H1 (cell line): ENCODE data around the gene NME7. TPM values are rescaled to one million over a fixed set of nuclear protein-coding genes. Genes with fewer than 3 reads are reported as not detected.

Source experiments
- CTCF ChIA-PET: fragments of 300-600 bp; sonication (Branson Sonifier 250); formaldehyde crosslinking; loops from one replicate; lab custom pipeline; 2021; ENCODE audit not compliant: partially characterized antibody; lab: Charles Lee
- POLR2A ChIA-PET: fragments of 300-600 bp; sonication (Branson Sonifier 250); formaldehyde crosslinking; loops from one replicate; lab custom pipeline; 2021; ENCODE audit warnings: inconsistent platforms; ENCODE audit not compliant: partially characterized antibody; lab: Charles Lee
- DNase-seq, 2 experiments: peaks; one replicate each; pipeline versions ENCODE4 v3.0.0 to v3.0.0-alpha.2; 2010 to 2022; ENCODE audit warnings: low spot score in 2 of 2, low read depth in 1 of 2, mixed read lengths in 1 of 2
- FAIRE-seq: peaks from 2 replicates; lab custom pipeline; 2011; peaks lifted over from hg19 to GRCh38; lab: Jason Lieb, UNC
- H2AFZ ChIP-seq: 2 replicates; pipeline ENCODE4 v1.8.1; 2012; ENCODE audit warnings: low read length, inconsistent platforms
- H2AK5ac ChIP-seq: 2 replicates; pipeline ENCODE4 v1.6.1; 2013; ENCODE audit warnings: low read depth, low read length
- H2BK120ac ChIP-seq: replicated peaks from 2 replicates; pipeline ENCODE3; 2013; ENCODE audit warnings: low read depth, low read length, inconsistent platforms
- H2BK12ac ChIP-seq: 2 replicates; pipeline ENCODE4 v1.6.1; 2013; ENCODE audit warnings: low read depth, low read length
- H2BK15ac ChIP-seq: 2 replicates; pipeline ENCODE4 v1.6.1; 2013; ENCODE audit warnings: low read length
- H2BK20ac ChIP-seq: 2 replicates; pipeline ENCODE4 v1.6.1; 2013; ENCODE audit warnings: low read length
- H2BK5ac ChIP-seq: 2 replicates; pipeline ENCODE4 v1.6.1; 2013; ENCODE audit warnings: low read depth, low read length
- H3K14ac ChIP-seq: 2 replicates; pipeline ENCODE4 v1.6.1; 2013; ENCODE audit warnings: inconsistent platforms; ENCODE audit not compliant: insufficient read length
- H3K18ac ChIP-seq: 2 replicates; pipeline ENCODE4 v1.6.1; 2013; ENCODE audit warnings: low read length; ENCODE audit errors: extremely low read depth
- H3K23ac ChIP-seq: 2 replicates; pipeline ENCODE4 v1.6.1; 2013; ENCODE audit warnings: inconsistent platforms; ENCODE audit not compliant: insufficient read length
- H3K23me2 ChIP-seq: 2 replicates; pipeline ENCODE4 v1.6.1; 2013; ENCODE audit warnings: low read depth, low read length
- H3K27ac ChIP-seq: 2 replicates; pipeline ENCODE4 v1.6.1; 2011; ENCODE audit warnings: low read depth, low read length, inconsistent platforms
- H3K27me3 ChIP-seq, 4 experiments: replicated peaks in 1 of 4; 1 replicate in 1 of 4; 2 replicates in 3 of 4; pipeline versions ENCODE4 v1.6.1 to v1.8.1; 2011 to 2013; ENCODE audit warnings: low read length in 3 of 4, mild to moderate bottlenecking in 3 of 4, inconsistent platforms in 2 of 4, mixed read lengths in 2 of 4, moderate library complexity in 1 of 4; ENCODE audit not compliant: control insufficient read depth in 3 of 4, insufficient read depth in 3 of 4; ENCODE audit errors: extremely low read depth in 1 of 4
- H3K36me3 ChIP-seq, 4 experiments: 2 replicates each; pipeline versions ENCODE4 v1.6.1 to v1.8.1; 2011 to 2013; ENCODE audit warnings: mild to moderate bottlenecking in 4 of 4, low read length in 3 of 4, moderate library complexity in 2 of 4, control low read depth in 1 of 4, inconsistent platforms in 1 of 4; ENCODE audit not compliant: insufficient read depth in 4 of 4, control insufficient read depth in 2 of 4
- H3K4ac ChIP-seq: replicated peaks from 2 replicates; pipeline ENCODE3; 2013; ENCODE audit warnings: low read length, low read depth, mixed read lengths, inconsistent platforms; ENCODE audit not compliant: insufficient read length
- H3K4me1 ChIP-seq, 4 experiments: replicated peaks in 1 of 4; 1 replicate in 1 of 4; 2 replicates in 3 of 4; pipeline versions ENCODE4 v1.6.1 to v1.8.1; 2011 to 2013; ENCODE audit warnings: low read length in 3 of 4, inconsistent platforms in 2 of 4, mixed read lengths in 1 of 4; ENCODE audit not compliant: insufficient read depth in 4 of 4, control insufficient read depth in 3 of 4
- H3K4me2 ChIP-seq, 2 experiments: 2 replicates each; pipeline versions ENCODE4 v1.6.1 to v1.8.1; 2011 to 2013; ENCODE audit warnings: low read depth in 2 of 2, low read length in 2 of 2, control low read depth in 1 of 2, inconsistent platforms in 1 of 2, mild to moderate bottlenecking in 1 of 2; ENCODE audit not compliant: insufficient read depth in 1 of 2
- H3K4me3 ChIP-seq, 4 experiments: fragments of 200-600, 300-600 bp in 1 of 4; sonication (generic), shearing (Covaris generic), sonication (Bioruptor Twin) in 1 of 4; 2 replicates each; pipeline versions ENCODE4 v1.5.1 to v1.8.1; 2011 to 2016; ENCODE audit warnings: low read length in 4 of 4, low read depth in 3 of 4, control low read depth in 2 of 4, inconsistent platforms in 2 of 4, mild to moderate bottlenecking in 2 of 4, mixed read lengths in 1 of 4, moderate library complexity in 1 of 4; ENCODE audit not compliant: insufficient read depth in 2 of 4; ENCODE audit errors: extremely low read depth in 1 of 4
- H3K56ac ChIP-seq: replicated peaks from 2 replicates; pipeline ENCODE3; 2013; ENCODE audit warnings: low read depth, mild to moderate bottlenecking, mixed read lengths, low read length, inconsistent platforms; ENCODE audit not compliant: insufficient read length
- H3K79me1 ChIP-seq: 2 replicates; pipeline ENCODE4 v1.6.1; 2013; ENCODE audit warnings: low read depth, low read length, control low read depth
- H3K79me2 ChIP-seq, 2 experiments: 2 replicates each; pipeline versions ENCODE4 v1.6.1 to v1.8.1; 2012 to 2013; ENCODE audit warnings: low read length in 2 of 2, mild to moderate bottlenecking in 2 of 2, inconsistent platforms in 1 of 2; ENCODE audit not compliant: insufficient read depth in 2 of 2, control insufficient read depth in 1 of 2
- H3K9ac ChIP-seq, 4 experiments: replicated peaks in 1 of 4; 1 replicate in 1 of 4; 2 replicates in 3 of 4; pipeline versions ENCODE4 v1.6.1 to v1.8.1; 2011 to 2013; ENCODE audit warnings: low read depth in 3 of 4, low read length in 3 of 4, control low read depth in 2 of 4, mild to moderate bottlenecking in 2 of 4, moderate library complexity in 2 of 4, inconsistent platforms in 1 of 4; ENCODE audit errors: extremely low read depth in 1 of 4
- H3K9me3 ChIP-seq, 2 experiments: 2 replicates each; pipeline versions ENCODE4 v1.6.1 to v1.8.1; 2012 to 2013; ENCODE audit warnings: mild to moderate bottlenecking in 2 of 2, moderate library complexity in 2 of 2, control low read depth in 1 of 2, inconsistent platforms in 1 of 2, low read depth in 1 of 2, low read length in 1 of 2, mixed read lengths in 1 of 2; ENCODE audit not compliant: insufficient read depth in 2 of 2
- H4K20me1 ChIP-seq, 2 experiments: replicated peaks in 1 of 2; 2 replicates each; pipeline versions ENCODE3 to v1.8.1; 2011 to 2013; ENCODE audit warnings: inconsistent platforms in 2 of 2, low read length in 2 of 2, mild to moderate bottlenecking in 1 of 2; ENCODE audit not compliant: insufficient read depth in 2 of 2, control insufficient read depth in 1 of 2
- H4K5ac ChIP-seq: 2 replicates; pipeline ENCODE4 v1.6.1; 2013; ENCODE audit warnings: low read length, low read depth, mixed read lengths, inconsistent platforms; ENCODE audit not compliant: insufficient read length
- H4K8ac ChIP-seq: 2 replicates; pipeline ENCODE4 v1.8.0; 2013; ENCODE audit warnings: mild to moderate bottlenecking, moderate library complexity, low read length, inconsistent platforms; ENCODE audit not compliant: insufficient read depth; ENCODE audit errors: extremely low read depth
- H4K91ac ChIP-seq: replicated peaks from 2 replicates; pipeline ENCODE3; 2013; ENCODE audit warnings: low read length, mixed read lengths, inconsistent platforms; ENCODE audit not compliant: insufficient read length
- BCL11A ChIP-seq, 2 experiments: IDR thresholded peaks; one replicate each; pipeline ENCODE4 v1.6.1; 2011; ENCODE audit warnings: low read depth in 2 of 2, low read length in 2 of 2, mild to moderate bottlenecking in 2 of 2
- CEBPB ChIP-seq: IDR thresholded peaks from 2 replicates; pipeline ENCODE4 v1.6.1; 2012; ENCODE audit warnings: low read depth, low read length
- EZH2 ChIP-seq: fragments of 200-600 bp; sonication (generic); IDR thresholded peaks from 2 replicates; pipeline ENCODE4 v1.7.1; 2012; ENCODE audit warnings: low read depth, mild to moderate bottlenecking, moderate library complexity, low read length, inconsistent platforms; ENCODE audit not compliant: severe bottlenecking
- GTF2F1 ChIP-seq: IDR thresholded peaks from 2 replicates; pipeline ENCODE4 v1.6.1; 2012; ENCODE audit warnings: low read depth, low read length, improper control_type of control experiment, borderline replicate concordance
- HDAC6 ChIP-seq: IDR thresholded peaks from one replicate; pipeline ENCODE4 v1.7.1; 2012; ENCODE audit warnings: low read depth, mild to moderate bottlenecking, inconsistent platforms, low read length, moderate library complexity
- KDM4A ChIP-seq: IDR thresholded peaks from one replicate; pipeline ENCODE4 v1.7.1; 2012; ENCODE audit warnings: low read depth, mild to moderate bottlenecking, moderate library complexity, low read length, inconsistent platforms; ENCODE audit not compliant: severe bottlenecking
- POLR2AphosphoS5 ChIP-seq: IDR thresholded peaks from 2 replicates; pipeline ENCODE4 v1.6.1; 2011; ENCODE audit warnings: low read depth, low read length
- RAD21 ChIP-seq, 2 experiments: IDR thresholded peaks in 1 of 2; conservative IDR thresholded peaks in 1 of 2; 2 replicates each; pipeline ENCODE4 v1.6.1; 2011; ENCODE audit warnings: low read depth in 2 of 2, low read length in 2 of 2, improper control_type of control experiment in 1 of 2, inconsistent platforms in 1 of 2, mild to moderate bottlenecking in 1 of 2, moderate library complexity in 1 of 2
- RNF2 ChIP-seq: fragments of 200-900, 300-1000 bp; sonication (generic); IDR thresholded peaks from 2 replicates; pipeline ENCODE4 v1.7.1; 2016; ENCODE audit warnings: borderline replicate concordance, low read depth, mild to moderate bottlenecking, antibody characterized with exemption, low read length; ENCODE audit not compliant: poor library complexity, severe bottlenecking; ENCODE audit errors: missing control alignments
- WGBS, 2 experiments: shearing (Covaris generic) in 1 of 2; methylation state at CpG; one replicate each; pipeline versions ENCODE4 v1.1.6 to v1.1.7; 2013 to 2015; ENCODE audit warnings: low lambda C conversion rate in 2 of 2, mixed read lengths in 2 of 2, inconsistent platforms in 1 of 2, low coverage in 1 of 2, missing lambda C conversion rate in 1 of 2; ENCODE audit not compliant: insufficient replicate concordance in 2 of 2, insufficient coverage in 1 of 2, insufficient read length in 1 of 2; ENCODE audit errors: extremely low coverage in 1 of 2, missing lambda C conversion rate in 1 of 2; 5-methylcytosine and 5-hydroxymethylcytosine counted together
- polyA plus RNA-seq, 7 experiments: library from polyadenylated mRNA; depleted of rRNA in 3 of 7; stranded (reverse) in 5 of 7; unstranded in 2 of 7; fragments of >200 nt in 5 of 7; fragments of 200-250 nt in 2 of 7; gene quantifications; 1 replicate in 5 of 7; 2 replicates in 1 of 7; 4 replicates in 1 of 7; pipeline versions ENCODE4 v1.2.1 to v1.2.3, GENCODE V29; 2011 to 2013; ENCODE audit warnings: missing spikeins in 2 of 7, mixed read lengths in 2 of 7
- total RNA-seq: library from RNA; stranded (reverse); fragmentation: NEBNext Ultra II Directional; extraction: Animal tissue kit (Norgen Biotek cat#: 25700); gene quantifications from 2 replicates; pipeline ENCODE4 v1.2.1, GENCODE V29; 2021
- TF ChIP-seq, protein P1 (sequence below), 3 experiments: IDR thresholded peaks; 1 replicate in 2 of 3; 2 replicates in 1 of 3; pipeline versions ENCODE4 v1.5.1 to v1.6.1; 2011; ENCODE audit warnings: low read length in 3 of 3, mild to moderate bottlenecking in 3 of 3, inconsistent platforms in 2 of 3, low read depth in 1 of 3, moderate library complexity in 1 of 3; ENCODE audit not compliant: insufficient read depth in 1 of 3; ENCODE audit errors: control extremely low read depth in 1 of 3

Gene NME7
- total and polyA plus RNA-seq, 2 of the 8 experiments (the other 6 are each of a cell fraction or from before 2014, with no cell fraction given), result 11.6 to 28.5 TPM

DNA sequence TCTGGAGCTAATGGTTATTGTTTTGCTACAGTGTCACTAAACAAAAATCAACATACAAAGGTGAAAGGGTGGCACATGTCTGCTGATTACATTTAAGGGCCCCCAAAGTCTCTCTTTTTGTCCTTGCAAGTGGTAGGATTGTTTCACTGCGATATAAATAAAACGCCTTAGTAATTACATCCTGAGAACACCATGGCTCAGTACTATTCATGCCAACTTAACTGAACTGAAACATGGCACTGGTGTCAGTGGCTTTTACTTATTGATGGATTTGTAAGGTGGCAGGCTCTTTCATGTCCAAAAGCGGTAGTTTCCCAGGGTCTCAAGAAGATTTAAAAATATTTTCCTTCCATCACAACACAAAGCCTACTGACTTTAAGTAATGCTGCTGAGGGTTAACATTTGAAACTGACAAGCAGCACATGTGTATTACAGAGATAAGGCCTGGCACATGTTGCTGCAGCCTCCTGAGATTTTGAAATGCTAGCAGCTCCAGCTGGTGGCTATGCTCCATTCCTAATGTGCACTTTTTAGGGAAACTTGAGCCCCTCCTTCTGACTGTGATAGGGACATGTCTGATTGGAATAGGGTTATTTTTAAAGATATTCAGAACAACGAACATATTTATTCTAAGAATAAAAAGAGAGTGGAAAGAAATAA, 174.3 kb downstream of the NME7 start:
- Histone ChIP-seq H3K18ac (no peak overlapping the region), H3K4ac (no peak overlapping the region), H3K23ac (no peak overlapping the region), H2BK20ac (no peak overlapping the region), H2BK5ac (no peak overlapping the region), H3K4me2 (no peak overlapping the region), H2BK15ac (no peak overlapping the region), H3K56ac (no peak overlapping the region), H3K4me1 (no peaks in the 10 kb centered on the region), H3K9me3 (no peaks in the 10 kb centered on the region), H3K23me2 (no peaks in the 10 kb centered on the region), H2BK12ac (no peak overlapping the region), H4K91ac (no peak overlapping the region), H4K20me1 (no peaks in the 10 kb centered on the region), H4K8ac (no peak overlapping the region), H2BK120ac (no peak overlapping the region), H3K36me3 (no peaks in the 10 kb centered on the region), H2AFZ (no peak overlapping the region), H3K27me3 (no peaks in the 10 kb centered on the region), H3K9ac (no peak overlapping the region), H3K79me2 (no peaks in the 10 kb centered on the region), H3K14ac (no peak overlapping the region), H3K79me1 (no peaks in the 10 kb centered on the region), H2AK5ac (no peak overlapping the region), H4K5ac (no peak overlapping the region), H3K4me3 (no peak overlapping the region), H3K27ac (no peak overlapping the region)
- FAIRE-seq (no peak), DNase-seq (no peak)
- 95% methylated on average over 4 of the region's 4 CpGs; no CpG with 5 or more reads in 1 of the 2 experiments for WGBS, 2 experiments
- POLR2A ChIA-PET, result no interaction called here
- CTCF ChIA-PET, result no interaction called here
- TF ChIP-seq BCL11A (IDR thresholded peaks at IDR 0.05; ENCODE audit: low read depth in 2 of 2, low read length in 2 of 2) (no peak), KDM4A (no peak), GTF2F1 (no peak), HDAC6 (no peak), EZH2 (no peak), RNF2 (no peak), POLR2AphosphoS5 (no peak), CEBPB (no peak), RAD21 (IDR thresholded peaks at IDR 0.05 in 1 of 2, conservative IDR thresholded peaks at IDR 0.05 in 1 of 2; ENCODE audit: low read depth in 2 of 2, low read length in 2 of 2) (no peak)
- TF ChIP-seq, protein P1, sequence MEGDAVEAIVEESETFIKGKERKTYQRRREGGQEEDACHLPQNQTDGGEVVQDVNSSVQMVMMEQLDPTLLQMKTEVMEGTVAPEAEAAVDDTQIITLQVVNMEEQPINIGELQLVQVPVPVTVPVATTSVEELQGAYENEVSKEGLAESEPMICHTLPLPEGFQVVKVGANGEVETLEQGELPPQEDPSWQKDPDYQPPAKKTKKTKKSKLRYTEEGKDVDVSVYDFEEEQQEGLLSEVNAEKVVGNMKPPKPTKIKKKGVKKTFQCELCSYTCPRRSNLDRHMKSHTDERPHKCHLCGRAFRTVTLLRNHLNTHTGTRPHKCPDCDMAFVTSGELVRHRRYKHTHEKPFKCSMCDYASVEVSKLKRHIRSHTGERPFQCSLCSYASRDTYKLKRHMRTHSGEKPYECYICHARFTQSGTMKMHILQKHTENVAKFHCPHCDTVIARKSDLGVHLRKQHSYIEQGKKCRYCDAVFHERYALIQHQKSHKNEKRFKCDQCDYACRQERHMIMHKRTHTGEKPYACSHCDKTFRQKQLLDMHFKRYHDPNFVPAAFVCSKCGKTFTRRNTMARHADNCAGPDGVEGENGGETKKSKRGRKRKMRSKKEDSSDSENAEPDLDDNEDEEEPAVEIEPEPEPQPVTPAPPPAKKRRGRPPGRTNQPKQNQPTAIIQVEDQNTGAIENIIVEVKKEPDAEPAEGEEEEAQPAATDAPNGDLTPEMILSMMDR (IDR thresholded peaks at IDR 0.05; ENCODE audit: control extremely low read depth in 1 of 3, insufficient read depth in 1 of 3, low read depth in 1 of 3, low read length in 3 of 3), result no peak
